DMS53 treated with DMSO at 0.1 percent for 48 hours (cell line): ENCODE measurements around the gene RHAG.
"Not testable (repeated sequence)": the region's sequence is repeated elsewhere in the genome, so short reads cannot be mapped to it uniquely, and the experiment has no call there.

Experiments used
- DNase-seq: peaks from one replicate; lab custom pipeline; 2025; ENCODE audit not compliant: unreplicated experiment; lab: John Stamatoyannopoulos, UW

RHAG gene

DNA sequence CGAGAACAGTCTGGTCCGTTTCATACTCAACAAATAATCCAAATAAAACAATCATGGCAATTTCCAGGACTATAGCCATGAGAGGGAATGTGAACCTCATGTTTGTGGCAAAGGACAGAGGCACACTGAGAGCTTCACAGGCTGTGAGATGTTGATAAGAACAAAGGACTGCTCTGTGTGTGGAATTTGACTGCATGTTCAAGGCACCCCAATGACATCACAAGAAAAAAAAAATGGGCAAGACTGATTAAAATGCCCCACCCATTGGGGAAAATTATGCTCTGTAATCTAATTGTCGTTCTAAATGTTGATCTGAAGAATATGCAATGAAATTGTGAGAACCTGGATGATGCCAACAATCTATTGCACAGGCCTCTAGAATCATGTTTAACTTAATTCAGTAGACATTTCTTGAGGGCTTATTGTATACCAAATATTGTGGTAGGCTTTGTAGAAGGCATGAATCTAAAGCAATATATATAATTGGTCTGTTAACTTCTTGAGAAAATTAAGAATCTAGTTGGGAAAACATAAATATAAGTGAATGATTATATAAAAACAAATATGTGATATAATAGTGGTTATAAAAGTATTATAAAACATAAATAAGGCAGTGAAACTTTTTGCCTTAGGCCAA lies at the start of gene RHAG:
TSS of gene RHAG (minus strand) at position 127 of the 637 bp plus-strand sequence. CDS start at position 100, 27 bp downstream.
- no peak for DNase-seq

GRCh38 chr6:49676671-49677281 lies 40.1 kb upstream of the RHAG start:
- DNase-seq, result no peak

DNA sequence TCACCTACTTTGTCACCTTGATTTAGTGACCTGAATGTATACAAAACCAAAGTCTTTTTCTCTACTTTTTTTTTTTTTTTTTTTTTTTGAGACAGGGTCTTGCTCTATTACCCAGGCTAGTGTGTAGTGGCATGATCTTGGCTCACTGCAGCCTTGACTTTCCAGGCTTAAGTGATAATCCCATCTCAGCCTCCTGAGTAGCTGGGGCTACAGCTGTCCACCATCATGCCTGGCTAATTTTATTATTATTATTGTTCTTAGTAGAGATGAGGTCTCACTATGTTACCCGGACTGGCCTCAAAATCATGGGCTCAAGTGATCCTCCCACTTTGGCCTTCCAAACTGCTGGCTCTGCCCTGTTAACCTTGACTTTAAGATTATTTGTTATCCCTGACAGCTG lies 39.2 kb upstream of the RHAG start:
- no peak for DNase-seq

DNA sequence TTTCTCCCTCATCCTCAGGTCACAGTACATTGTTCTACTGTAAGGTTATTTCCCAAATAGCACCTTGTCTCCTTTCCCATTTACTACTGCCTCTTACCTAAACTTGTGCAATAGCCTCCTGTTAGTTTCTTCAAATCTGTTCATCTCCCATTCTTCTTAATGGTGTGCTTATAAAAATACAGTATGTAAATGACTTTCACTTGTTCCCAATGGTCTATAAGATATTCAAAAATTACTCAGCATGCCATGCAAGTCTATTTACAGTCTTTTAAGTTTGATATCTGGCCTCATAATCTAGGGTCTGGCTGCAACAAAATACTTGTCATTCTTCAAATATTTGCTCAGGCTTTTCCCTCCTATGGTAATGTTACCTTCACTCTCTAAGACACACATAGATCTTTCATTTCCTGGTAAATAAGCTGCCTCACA lies 31.5 kb upstream of the RHAG start:
- peak; percentile 25 for DNase-seq

GRCh38 chr6:49666930-49667757 lies 30.5 kb upstream of the RHAG start:
- no peak for DNase-seq

DNA sequence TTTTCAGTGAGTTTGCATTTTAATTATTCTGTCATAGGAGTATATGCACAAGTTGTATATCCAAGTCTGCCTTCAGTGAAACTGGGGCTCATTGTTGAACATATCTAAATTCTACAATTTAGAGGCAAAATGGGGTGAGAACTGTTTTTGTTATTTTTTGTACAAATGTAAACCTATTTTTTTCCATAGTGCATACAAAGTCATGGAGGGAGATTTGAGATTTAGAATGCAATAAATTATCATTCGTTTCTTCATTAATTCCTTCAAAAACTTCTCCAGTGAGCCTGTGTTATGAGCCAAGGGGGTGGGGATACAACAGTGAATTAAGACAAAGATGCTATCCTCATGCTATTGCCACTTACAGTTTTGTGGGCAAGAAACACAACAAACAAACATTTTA lies 29.8 kb upstream of the RHAG start:
- DNase-seq, result no peak

DNA sequence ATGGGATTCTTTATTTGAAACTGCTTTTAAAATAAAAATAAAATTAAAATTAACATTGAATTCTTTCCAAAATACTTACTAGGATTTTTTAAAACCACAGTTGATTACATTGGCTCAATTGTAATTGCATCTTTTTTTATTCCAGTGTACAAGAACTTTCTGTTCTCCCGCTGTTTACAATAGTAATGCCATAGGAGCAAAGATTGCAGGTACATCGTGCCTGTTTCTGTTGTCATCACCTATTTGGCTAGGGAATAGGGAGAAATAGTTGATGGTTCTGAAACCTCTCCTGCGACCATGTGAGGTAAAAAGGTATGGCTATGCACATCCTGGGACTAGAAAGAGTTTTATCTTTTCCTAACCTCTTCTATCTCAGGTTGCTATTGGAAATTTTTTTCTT lies 28.2 kb upstream of the RHAG start:
- no peak for DNase-seq

DNA sequence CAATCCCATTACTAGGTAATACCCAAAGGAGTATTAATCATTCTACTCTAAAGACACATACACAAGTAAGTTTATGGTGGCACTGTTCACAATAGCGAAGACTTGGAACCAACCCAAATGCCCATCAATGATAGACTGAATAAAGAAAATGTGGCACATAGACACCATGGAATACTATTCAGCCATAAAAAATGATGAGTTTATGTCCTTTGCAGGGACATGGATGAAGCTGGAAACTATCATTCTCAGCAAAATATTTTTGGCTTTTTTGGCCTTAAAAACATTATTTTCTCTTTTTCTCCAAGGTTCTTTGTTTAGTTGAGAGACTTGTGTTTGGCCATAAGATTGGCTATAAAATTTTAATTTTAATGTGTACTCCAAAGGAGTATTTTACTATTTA lies 27.4 kb upstream of the RHAG start:
- not testable (repeated sequence) for DNase-seq

DNA sequence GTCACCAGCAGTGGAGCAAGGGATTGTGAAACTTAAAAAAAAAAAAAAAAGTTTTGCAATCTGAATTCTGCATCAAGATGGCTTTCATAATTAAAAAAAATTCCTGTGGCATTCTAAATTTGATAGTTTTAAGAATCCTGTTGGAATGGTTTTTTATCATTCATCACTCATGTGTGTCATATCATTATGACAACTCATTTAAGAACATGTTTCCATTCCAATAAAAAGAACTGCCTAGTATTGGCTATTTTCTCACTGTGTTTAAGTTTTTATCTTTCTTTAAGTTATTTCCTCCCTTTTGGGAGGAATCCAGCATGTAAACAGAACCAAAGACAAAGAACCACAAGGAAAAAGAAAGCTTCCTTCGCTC lies 26.2 kb upstream of the RHAG start:
- DNase-seq, result no peak

- DNase-seq, result no peak
Observed at GRCh38 chr6:49662231-49662891, 25.7 kb upstream of the RHAG start.

DNA sequence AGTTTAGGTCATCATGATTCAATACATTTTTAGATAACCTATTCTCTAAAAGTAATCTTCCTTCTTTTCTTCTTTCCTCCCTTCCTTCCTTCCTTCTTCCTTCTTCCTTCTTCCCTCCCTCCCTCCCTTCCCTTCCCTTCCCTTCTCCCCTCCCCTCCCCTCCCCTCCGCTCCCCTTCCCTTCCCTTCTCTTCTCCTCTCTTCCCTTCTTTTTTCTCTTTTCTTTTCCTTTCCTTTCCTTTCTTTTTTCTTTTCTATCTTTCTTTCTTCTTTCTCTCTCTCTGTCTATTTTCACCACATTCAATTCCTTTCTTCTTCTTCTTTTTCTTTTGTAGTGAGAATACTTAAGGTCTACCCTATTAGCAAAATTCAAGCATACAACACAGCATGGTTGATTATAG lies 17.3 kb upstream of the RHAG start:
- DNase-seq, result no peak

DNA sequence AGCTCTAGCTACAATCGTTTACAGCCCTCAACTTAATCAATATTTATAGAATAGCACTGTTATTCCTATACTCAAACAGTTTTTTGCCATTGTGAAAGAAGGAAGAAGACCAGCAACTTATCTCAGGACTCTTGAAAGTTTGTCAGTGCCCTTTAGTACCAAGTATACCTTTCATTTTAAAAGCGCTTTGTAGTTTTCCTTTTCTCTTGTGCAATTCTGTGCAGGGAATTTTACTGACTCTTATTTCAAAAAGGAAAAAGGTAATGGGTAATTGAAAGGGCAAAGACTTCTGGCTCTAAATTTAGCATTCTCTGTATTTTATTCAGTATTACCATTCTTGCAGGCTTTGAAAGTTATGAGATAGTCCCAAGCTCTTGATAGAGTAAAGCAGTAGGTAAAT lies 16.8 kb upstream of the RHAG start:
- no peak for DNase-seq

DNA sequence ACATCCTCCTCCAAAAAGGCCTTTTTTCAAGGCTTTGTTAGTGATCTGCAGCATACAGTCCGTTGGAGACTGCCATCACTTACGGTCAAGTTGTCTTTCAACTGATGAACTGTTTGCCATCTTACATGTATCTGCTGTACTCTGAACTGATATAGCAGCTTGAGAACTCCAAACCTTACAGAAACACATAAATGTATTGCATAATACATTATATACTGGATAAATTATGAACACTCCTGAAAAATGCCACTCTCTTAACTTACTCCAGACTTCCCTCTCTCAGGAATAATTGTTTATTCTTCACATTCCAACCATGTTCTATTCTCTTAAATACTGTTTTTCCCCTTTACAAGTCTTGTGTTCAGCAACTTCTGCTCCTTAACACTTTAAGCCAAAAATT lies 14.6 kb upstream of the RHAG start:
- no peak for DNase-seq

DNA sequence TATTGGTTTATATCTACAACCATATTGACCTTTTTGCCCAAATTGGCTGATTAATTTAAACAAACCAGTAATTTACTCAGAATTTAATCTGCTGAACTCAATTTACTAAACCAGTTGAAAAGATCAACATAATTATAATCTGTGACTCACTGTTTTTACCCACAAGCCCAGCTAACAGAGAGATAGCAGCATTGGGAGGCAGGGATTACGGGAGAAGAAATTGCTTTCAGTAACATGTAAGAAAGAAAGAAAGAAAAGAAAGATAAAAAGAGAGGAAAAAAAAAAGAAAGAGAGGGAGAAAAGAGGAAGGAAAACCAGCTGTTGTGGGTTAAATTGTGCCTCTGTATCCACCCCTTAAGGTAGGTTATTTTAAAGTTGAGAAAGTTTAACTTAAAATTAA lies 13.3 kb upstream of the RHAG start:
- no peak for DNase-seq

- DNase-seq, result no peak
Observed at GRCh38 chr6:49648036-49648435, 11.4 kb upstream of the RHAG start.

GRCh38 chr6:49647476-49647875 lies 10.8 kb upstream of the RHAG start:
- no peak for DNase-seq

DNA sequence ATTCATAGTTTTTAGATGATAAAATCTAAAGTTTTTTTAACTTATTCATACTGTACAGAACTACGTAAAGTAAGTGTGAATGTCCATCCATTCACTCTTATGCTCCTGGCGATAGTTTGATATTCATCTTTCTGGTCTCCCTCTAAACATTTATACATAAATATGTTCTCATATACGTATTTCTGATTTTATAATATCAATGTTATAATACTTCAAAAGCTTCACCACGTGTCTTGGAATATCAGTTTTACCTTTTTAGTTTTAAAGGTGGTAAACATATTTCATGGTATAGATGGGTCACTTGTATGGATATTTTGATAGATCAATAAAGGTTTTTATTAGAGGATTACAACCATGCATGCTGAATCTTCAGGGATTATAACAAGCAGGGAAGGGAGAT lies 10.3 kb upstream of the RHAG start:
- DNase-seq, result no peak

- no peak for DNase-seq
Observed at GRCh38 chr6:49646130-49646824, 9.6 kb upstream of the RHAG start.

DNA sequence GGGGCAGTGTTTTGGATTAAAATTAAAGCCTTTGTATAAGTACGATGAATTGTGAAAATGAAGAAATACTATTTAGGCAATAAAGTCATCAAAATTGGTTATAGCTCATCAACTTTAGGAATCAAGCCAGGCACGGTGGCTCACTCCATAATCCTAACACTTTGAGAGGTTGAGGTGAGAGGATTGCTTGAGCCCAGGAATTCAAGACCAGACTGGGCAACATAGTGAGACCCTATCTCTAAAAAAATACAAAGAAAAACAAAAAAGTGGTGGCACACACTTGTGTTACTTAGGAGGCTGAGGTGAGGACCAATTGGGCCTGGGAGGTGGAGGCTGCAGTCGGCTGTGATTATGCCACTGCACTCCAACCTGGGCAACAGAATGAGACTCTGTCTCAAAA lies 8.5 kb upstream of the RHAG start:
- DNase-seq, result no peak

- DNase-seq, result no peak
Observed at GRCh38 chr6:49639177-49639817, 2.7 kb upstream of the RHAG start.

DNA sequence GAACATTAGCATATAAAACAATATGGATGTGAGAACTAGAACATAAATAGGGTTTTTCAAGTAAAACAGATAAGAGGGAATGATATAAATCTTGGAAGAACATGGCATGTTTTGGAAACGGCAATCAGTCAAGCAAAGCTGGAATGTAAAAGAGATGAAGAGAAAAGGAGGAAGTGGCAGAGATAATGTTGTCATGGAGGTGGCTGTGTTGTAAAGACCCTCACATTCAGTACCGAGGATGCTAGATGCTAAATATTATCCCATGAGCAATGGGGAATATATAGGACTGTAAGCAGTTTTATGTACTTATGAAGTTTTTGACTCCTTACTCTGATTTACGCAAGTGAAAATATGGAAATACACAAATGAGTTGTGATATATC lies 702 bp upstream of the RHAG start:
- DNase-seq, result no peak
